ENCODE measurements around the gene SYT14.
"Not testable (repeated sequence)": the region's sequence is repeated elsewhere in the genome, so short reads cannot be mapped to it uniquely, and the experiment has no call there.

The SYT14 gene

DNA sequence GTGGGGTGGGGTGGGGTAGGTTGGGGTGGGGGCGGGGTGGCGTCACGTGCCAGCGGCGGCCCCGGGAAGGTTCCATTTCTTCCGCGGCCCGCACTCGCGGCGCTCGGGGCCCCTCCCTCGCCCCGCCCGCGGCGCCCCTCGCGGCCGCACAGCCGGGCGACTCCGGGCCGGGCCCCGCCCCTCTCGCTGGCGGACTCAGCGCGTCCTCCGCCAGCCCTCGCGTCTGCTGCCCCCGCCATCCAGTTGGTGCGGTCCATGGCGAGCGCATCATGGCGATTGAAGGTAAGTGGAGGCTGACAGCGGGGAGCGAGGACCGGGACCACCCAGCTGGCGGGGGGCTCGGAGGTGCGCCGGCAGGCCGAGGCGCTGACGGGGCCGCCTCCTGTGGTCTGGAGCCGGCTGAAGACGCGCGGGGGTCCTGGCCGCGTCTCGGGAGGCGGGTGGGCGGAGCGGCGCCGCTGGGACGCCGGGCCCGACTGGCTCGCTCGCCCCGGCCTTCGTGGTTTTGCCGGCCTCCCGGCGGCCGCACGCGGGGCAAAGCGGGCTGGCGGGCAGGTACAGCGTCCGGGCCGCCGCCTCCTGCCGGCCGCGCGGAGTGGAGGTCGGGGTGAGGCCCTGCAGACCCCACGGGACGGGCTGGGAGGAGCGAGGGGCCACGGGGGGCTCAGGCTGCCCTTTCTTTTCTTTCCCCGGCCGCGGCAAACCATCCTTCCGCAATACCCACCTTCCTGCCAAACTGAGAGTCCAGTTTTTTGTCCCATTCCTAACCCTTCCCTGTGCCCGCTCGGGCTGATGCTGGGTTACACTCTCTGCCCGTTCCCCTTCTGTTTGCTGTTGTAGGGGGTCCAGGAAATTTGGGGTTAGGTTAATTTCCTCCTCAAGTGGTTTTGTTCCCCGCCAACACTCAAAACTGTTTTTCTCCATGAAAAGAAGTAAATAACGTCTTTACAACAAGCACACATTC is at the start of gene SYT14:
Gene SYT14, plus strand, starts transcription at position 222 of the 964 bp plus-strand sequence. Its CDS starts 48 bp downstream, at position 270.
- peak within 1 kb of the TSS; percentile 66 for H3K4me3 Mint-ChIP-seq
- H3K27ac Mint-ChIP-seq (ENCODE audit: low read depth): no peak within 1 kb of the TSS
- no peaks in the 10 kb centered on the region for H3K36me3 Mint-ChIP-seq (ENCODE audit: insufficient read depth)
- peaks cover 8% of the 10 kb centered on the region for H3K4me1 Mint-ChIP-seq
- peaks cover 88% of the 10 kb centered on the region for H3K27me3 Mint-ChIP-seq
- no peaks in the 10 kb centered on the region for H3K9me3 Mint-ChIP-seq
- ATAC-seq (replicated peaks; ENCODE audit: extremely low read depth, poor library complexity, severe bottlenecking): no peak
- no peak for DNase-seq (ENCODE audit: low spot score in 2 of 2)

DNA sequence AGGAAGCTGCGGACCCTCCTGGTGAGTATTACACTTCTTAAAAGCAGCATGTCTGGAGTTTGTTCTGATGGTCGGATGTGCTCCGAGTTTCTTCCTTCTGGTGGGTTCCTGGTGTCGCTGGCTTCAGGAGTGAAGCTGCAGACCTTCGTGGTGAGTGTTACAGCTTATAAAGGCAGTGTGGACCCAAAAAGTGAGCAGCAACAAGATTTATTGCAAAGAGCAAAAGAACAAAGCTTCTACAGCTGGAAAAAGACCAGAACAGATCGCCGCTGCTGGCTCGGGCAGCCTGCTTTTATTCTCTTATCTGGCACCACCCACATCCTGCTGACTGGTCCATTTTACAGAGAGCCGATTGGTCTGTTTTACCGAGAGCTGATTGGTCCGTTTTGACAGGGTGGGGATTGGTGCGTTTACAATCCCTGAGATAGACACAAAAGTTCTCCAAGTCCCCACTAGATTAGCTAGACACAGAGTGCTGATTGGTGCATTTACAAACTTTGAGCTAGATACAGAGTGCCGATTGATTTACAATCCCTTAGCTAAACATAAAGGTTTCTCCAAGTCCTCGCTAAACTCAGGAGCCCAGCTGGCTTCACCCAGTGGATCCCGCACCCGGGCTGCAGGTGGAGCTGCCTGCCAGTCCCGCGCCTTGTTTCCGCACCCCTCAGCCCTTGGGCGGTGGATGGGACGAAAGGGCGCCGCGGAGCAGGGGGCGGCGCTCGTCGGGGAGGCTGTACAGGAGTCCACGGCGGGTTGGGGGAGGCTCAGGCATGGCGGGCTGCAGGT is 49.5 kb upstream of the SYT14 start:
- H3K27ac Mint-ChIP-seq (ENCODE audit: low read depth); H3K36me3 Mint-ChIP-seq (ENCODE audit: insufficient read depth); H3K9me3 Mint-ChIP-seq; ATAC-seq (replicated peaks; ENCODE audit: extremely low read depth, poor library complexity, severe bottlenecking); DNase-seq (ENCODE audit: low spot score in 2 of 2); H3K4me1 Mint-ChIP-seq; H3K4me3 Mint-ChIP-seq: not testable (repeated sequence)
- peaks cover 47% of the 10 kb centered on the region for H3K27me3 Mint-ChIP-seq

DNA sequence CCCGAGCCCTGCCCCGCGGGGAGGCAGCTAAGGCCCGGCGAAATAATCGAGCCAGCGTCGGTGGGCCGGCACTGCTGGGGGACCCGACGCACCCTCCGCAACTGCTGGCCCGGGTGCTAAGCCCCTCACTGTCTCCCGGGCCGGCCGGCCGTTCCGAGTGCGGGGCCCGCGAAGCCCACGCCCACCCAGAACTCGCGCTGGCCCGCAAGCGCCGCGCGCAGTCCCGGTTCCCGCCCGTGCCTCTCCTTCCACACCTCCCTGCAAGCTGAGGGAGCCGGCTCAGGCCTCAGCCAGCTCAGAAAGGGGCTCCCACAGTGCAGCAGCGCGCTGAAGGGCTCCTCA is 49.0 kb upstream of the SYT14 start:
- Mint-ChIP-seq H3K4me1 (no peaks in the 10 kb centered on the region), H3K36me3 (ENCODE audit: insufficient read depth) (no peaks in the 10 kb centered on the region), H3K4me3 (no peak overlapping the region), H3K9me3 (no peaks in the 10 kb centered on the region), H3K27ac (ENCODE audit: low read depth) (no peak overlapping the region), H3K27me3 (peaks cover 46% of the 10 kb centered on the region)
- no peak for ATAC-seq (replicated peaks; ENCODE audit: extremely low read depth, poor library complexity, severe bottlenecking)
- no peak for DNase-seq (ENCODE audit: low spot score in 2 of 2)

DNA sequence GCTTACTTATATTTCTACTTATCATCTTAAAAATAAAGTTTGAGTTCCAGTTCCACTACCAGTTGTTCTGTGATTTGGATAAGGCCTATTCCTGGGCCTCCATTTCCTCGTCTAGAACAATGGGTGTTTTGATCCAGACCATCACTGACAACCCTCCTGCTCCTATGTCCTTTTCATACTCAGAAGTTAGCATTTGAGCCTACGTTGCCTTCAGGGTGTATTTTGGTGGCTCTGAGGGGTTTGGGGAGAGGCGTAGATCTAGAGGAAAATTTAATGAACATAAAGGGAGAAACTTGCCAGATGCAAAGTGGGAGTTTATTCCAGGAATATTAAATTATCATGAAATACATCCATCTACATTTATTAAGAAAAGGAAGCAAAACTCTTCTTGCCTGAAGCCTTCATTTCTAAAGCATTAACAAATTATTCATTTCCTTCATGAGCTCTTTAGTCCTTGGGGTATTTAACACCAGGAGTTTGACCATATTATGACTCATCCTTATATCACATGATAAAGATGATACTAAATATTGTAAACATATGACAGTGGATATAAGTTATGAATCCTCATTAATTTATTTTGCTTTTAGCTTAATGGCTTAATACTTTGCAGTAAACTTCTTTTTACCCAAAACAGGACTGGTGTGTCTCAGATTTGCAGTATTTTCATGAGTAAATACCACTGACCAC is 47.2 kb upstream of the SYT14 start:
- Mint-ChIP-seq H3K27me3 (peaks cover 44% of the 10 kb centered on the region), H3K4me3 (no peak overlapping the region), H3K36me3 (ENCODE audit: insufficient read depth) (no peaks in the 10 kb centered on the region), H3K27ac (ENCODE audit: low read depth) (no peak overlapping the region), H3K4me1 (no peaks in the 10 kb centered on the region), H3K9me3 (no peaks in the 10 kb centered on the region)
- ATAC-seq (replicated peaks; ENCODE audit: extremely low read depth, poor library complexity, severe bottlenecking) (no peak), DNase-seq (ENCODE audit: low spot score in 2 of 2) (no peak)

DNA sequence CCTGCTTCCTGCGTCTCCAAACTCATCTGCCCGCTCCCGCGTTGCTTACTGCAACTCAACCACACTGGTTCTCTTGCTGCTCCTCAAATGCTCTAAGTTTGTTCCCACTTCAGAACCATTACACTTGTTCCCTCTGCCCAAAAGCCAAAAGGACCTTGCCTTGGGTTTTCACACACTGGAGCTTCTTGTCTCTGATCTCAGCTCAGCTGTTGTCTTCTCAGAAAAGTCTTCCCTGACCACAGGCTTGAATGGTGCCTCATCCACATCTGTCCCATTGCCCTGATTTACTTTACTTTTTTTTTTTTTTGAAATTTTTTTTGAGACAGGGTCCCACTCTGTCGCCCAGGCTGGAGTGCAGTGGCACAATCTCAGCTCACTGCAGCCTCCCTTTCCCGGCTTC is 44.3 kb upstream of the SYT14 start:
- ATAC-seq (replicated peaks; ENCODE audit: extremely low read depth, poor library complexity, severe bottlenecking) (no peak), DNase-seq (ENCODE audit: low spot score in 2 of 2) (no peak)
- no peak overlapping the region for H3K4me3 Mint-ChIP-seq
- H3K9me3 Mint-ChIP-seq: no peaks in the 10 kb centered on the region
- peaks cover 38% of the 10 kb centered on the region for H3K27me3 Mint-ChIP-seq
- no peaks in the 10 kb centered on the region for H3K36me3 Mint-ChIP-seq (ENCODE audit: insufficient read depth)
- no peaks in the 10 kb centered on the region for H3K4me1 Mint-ChIP-seq
- H3K27ac Mint-ChIP-seq (ENCODE audit: low read depth): no peak overlapping the region

DNA sequence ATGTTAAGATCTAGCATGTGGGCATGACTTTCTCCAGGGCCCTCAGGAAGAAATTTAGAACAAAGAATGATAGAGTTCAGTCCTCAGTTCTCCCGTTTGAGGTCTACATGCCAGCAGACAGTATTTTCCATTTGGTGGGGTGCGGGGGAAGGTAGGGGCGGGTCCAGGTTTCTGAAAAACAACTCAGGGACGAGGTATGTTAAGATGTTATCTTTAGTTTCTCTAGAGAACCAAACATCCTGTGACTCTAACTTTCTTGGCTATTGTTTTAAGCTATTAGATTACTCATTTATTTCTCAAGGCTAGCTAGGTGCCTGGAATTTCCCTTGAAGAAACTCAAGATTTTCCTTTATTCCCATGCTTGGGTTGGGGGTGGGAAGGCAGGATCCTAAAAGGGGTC is 42.3 kb upstream of the SYT14 start:
- Mint-ChIP-seq H3K9me3 (no peaks in the 10 kb centered on the region), H3K27ac (ENCODE audit: low read depth) (no peak overlapping the region), H3K4me3 (no peak overlapping the region), H3K27me3 (peaks cover 38% of the 10 kb centered on the region), H3K36me3 (ENCODE audit: insufficient read depth) (no peaks in the 10 kb centered on the region), H3K4me1 (no peaks in the 10 kb centered on the region)
- ATAC-seq (replicated peaks; ENCODE audit: extremely low read depth, poor library complexity, severe bottlenecking) (no peak), DNase-seq (ENCODE audit: low spot score in 2 of 2) (no peak)

DNA sequence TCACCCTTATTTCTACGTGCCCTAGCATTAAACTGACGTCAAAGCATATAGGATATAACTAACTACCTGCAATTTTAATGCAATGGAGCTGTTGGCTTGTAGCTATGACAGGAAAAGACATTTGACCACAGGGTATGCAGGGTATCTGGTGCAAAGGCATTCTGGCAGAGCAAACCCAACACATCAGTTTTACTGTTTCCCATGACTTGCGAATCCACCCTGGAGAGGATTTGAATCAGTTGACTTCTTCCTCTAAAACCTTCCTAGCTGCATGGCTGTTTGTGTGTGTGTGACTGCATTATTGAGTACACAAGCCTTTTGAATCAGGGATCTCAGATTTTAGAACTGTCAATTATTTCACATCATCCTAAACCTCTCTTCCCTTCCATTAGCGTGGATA is 41.7 kb upstream of the SYT14 start:
- Mint-ChIP-seq H3K4me3 (no peak overlapping the region), H3K27ac (ENCODE audit: low read depth) (no peak overlapping the region), H3K27me3 (peaks cover 38% of the 10 kb centered on the region), H3K36me3 (ENCODE audit: insufficient read depth) (no peaks in the 10 kb centered on the region), H3K9me3 (no peaks in the 10 kb centered on the region), H3K4me1 (no peaks in the 10 kb centered on the region)
- ATAC-seq (replicated peaks; ENCODE audit: extremely low read depth, poor library complexity, severe bottlenecking) (no peak), DNase-seq (ENCODE audit: low spot score in 2 of 2) (no peak)

DNA sequence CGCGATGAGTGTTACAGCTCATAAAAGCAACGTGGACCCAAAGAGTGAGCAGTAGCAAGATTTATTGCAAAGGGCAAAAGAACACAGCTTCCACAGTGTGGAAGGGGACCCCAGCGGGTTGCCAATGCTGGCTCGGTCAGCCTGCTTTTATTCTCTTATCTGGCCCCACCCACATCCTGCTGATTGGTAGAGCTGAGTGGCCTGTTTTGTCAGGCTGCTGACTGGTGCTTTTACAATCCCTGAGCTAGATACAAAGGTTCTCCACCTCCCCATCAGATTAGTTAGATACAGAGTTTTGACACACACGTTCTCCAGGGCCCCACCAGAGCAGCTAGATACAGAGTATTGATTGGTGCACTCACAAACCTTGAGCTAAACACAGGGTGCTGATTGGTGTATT is 39.7 kb upstream of the SYT14 start:
- H3K36me3 Mint-ChIP-seq (ENCODE audit: insufficient read depth); ATAC-seq (replicated peaks; ENCODE audit: extremely low read depth, poor library complexity, severe bottlenecking); H3K4me1 Mint-ChIP-seq; DNase-seq (ENCODE audit: low spot score in 2 of 2); H3K4me3 Mint-ChIP-seq; H3K9me3 Mint-ChIP-seq; H3K27ac Mint-ChIP-seq (ENCODE audit: low read depth): not testable (repeated sequence)
- H3K27me3 Mint-ChIP-seq: peaks cover 38% of the 10 kb centered on the region

DNA sequence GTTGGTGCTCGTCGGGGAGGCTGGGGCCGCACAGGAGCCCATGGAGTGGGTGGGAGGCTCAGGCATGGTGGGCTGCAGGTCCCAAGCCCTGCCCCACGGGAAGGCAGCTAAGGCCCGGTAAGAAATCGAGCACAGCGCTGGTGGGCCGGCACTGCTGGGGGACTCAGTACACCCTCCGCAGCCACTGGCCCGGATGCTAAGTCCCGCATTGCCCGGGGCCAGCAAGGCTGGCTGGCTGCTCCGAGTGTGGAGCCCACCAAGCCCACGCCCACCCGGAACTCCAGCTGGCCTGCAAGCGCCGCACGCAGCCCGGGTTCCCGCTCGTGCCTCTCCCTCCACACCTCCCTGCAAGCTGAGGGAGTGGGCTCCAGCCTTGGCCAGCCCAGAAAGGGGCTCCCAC is 39.2 kb upstream of the SYT14 start:
- DNase-seq (ENCODE audit: low spot score in 2 of 2); H3K4me1 Mint-ChIP-seq; H3K4me3 Mint-ChIP-seq; H3K9me3 Mint-ChIP-seq; H3K27ac Mint-ChIP-seq (ENCODE audit: low read depth); H3K36me3 Mint-ChIP-seq (ENCODE audit: insufficient read depth); ATAC-seq (replicated peaks; ENCODE audit: extremely low read depth, poor library complexity, severe bottlenecking): not testable (repeated sequence)
- H3K27me3 Mint-ChIP-seq: peaks cover 35% of the 10 kb centered on the region

DNA sequence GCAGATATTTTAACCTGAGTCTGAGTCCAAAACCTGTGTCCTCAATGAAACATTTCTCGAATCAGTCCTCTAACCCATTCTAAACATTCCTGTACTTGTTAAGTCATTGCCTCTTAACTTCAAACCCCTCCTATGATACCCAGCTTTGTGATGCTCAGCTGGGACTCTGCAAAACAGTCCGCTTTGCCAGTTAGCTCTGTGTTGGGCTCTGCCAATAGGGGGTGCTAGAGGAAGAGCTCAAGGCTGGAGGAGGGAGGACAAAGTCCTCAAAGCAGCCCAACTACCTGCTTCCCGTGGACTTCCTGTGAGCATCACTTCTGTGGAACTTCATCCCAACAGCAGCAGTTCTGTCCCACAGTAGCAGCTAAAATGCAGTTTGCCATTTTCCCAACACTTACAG is 38.1 kb upstream of the SYT14 start:
- H3K4me3 Mint-ChIP-seq: no peak overlapping the region

DNA sequence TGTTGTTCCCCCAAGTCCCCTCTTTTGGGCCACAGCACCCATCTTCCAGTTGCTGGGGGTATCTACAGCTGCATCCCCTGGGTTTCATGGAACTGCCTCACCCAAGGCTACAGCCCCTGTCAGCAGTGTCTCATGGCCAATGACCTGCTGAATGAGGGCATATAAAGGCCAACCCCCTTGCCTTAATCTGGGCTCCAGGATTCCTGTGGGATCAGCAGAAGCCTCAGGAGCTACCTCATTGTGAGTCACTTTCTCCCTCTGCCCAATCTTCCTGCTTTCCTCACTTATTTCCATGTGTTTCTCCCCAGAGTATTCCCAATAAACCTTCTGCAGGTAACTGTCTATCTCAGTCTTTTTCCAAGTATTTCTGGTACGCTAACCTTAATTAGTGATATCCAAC is 37.3 kb upstream of the SYT14 start:
- Mint-ChIP-seq H3K4me3 (no peak overlapping the region), H3K27me3 (peaks cover 18% of the 10 kb centered on the region), H3K27ac (ENCODE audit: low read depth) (no peak overlapping the region), H3K4me1 (no peaks in the 10 kb centered on the region), H3K36me3 (ENCODE audit: insufficient read depth) (no peaks in the 10 kb centered on the region), H3K9me3 (no peaks in the 10 kb centered on the region)
- DNase-seq (ENCODE audit: low spot score in 2 of 2) (no peak), ATAC-seq (replicated peaks; ENCODE audit: extremely low read depth, poor library complexity, severe bottlenecking) (no peak)

More for the DNA sequence above, 38.1 kb upstream of the SYT14 start:
- Mint-ChIP-seq H3K36me3 (ENCODE audit: insufficient read depth) (no peaks in the 10 kb centered on the region), H3K27ac (ENCODE audit: low read depth) (no peak overlapping the region), H3K9me3 (no peaks in the 10 kb centered on the region), H3K27me3 (peaks cover 24% of the 10 kb centered on the region), H3K4me1 (no peaks in the 10 kb centered on the region)
- no peak for ATAC-seq (replicated peaks; ENCODE audit: extremely low read depth, poor library complexity, severe bottlenecking)
- DNase-seq (ENCODE audit: low spot score in 2 of 2): no peak

DNA sequence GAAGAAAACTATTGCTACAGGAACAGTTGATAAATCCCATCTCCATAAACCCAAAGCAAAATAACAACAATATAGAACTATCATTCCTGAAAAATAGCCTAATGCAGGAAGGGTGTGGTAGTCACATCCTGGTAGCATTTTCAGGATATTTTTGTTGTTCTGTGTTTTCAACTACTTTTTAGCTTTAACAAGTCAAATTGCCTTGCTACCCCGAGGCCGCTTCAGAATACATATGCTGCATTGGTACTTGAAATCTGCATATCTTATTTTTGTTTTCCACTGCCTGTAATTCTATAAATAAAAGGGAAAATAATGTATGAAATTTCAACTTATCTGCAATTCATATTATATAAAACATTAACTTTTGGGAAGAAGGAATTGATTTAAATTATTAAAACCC is 36.8 kb upstream of the SYT14 start:
- Mint-ChIP-seq H3K27ac (ENCODE audit: low read depth) (no peak overlapping the region), H3K9me3 (no peaks in the 10 kb centered on the region), H3K27me3 (peaks cover 14% of the 10 kb centered on the region), H3K4me3 (no peak overlapping the region), H3K36me3 (ENCODE audit: insufficient read depth) (no peaks in the 10 kb centered on the region), H3K4me1 (no peaks in the 10 kb centered on the region)
- ATAC-seq (replicated peaks; ENCODE audit: extremely low read depth, poor library complexity, severe bottlenecking) (no peak), DNase-seq (ENCODE audit: low spot score in 2 of 2) (no peak)

All from central memory CD8-positive, alpha-beta T cell (primary cell).